ENCODE data around the gene WDFY4.

The WDFY4 gene

DNA sequence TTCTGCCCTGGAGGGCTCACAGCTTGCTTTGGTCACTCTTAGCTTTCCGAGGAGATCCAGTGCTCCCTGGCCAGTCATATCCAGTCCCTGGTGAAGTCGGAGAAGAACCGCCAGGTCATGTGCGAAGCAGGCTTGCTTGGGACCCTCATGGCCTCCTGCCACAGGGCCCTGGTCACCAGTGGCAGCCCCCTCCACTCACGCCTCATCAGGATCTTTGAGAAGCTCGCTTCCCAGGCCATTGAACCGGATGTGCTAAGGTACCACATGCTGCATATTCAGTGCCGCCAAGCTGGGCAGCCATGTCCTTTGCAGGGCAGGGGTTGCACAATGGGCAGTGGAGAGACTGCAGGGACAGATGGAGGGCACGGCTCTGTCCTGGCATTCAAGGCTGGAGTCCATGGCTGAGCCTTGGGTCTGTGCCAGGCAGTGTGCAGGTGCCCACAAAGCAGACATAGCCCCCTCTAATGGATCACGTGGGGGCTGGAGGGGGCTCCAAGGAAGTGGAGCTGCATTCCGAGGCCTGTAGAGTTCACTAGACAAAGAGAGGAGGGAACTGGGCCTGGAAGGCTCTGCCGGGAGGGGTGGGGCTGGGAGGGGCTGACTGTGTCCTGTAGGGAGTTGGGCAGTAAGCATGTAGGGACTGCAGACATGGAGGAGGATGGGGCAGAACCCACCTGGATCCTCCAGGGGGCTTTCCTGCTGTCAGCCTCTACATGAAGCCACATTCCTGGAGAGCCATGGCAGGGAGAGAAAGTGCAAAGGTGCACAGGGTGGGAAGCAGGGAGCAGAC is 89.9 kb downstream of the WDFY4 start:
- no peak overlapping the region for H3K9ac ChIP-seq
- H3K27me3 ChIP-seq (ENCODE audit: insufficient read depth, low read depth) = no peaks in the 10 kb centered on the region
- H3K4me3 ChIP-seq (IDR thresholded peaks at IDR 0.05; ENCODE audit: insufficient read depth, low read depth, low read length) = no peak overlapping the region
- no peaks in the 10 kb centered on the region for H3K4me1 ChIP-seq (ENCODE audit: low read depth, poor library complexity, severe bottlenecking)
- H3K36me3 ChIP-seq (ENCODE audit: insufficient read depth) = no peaks in the 10 kb centered on the region
- TF ChIP-seq, protein P1, sequence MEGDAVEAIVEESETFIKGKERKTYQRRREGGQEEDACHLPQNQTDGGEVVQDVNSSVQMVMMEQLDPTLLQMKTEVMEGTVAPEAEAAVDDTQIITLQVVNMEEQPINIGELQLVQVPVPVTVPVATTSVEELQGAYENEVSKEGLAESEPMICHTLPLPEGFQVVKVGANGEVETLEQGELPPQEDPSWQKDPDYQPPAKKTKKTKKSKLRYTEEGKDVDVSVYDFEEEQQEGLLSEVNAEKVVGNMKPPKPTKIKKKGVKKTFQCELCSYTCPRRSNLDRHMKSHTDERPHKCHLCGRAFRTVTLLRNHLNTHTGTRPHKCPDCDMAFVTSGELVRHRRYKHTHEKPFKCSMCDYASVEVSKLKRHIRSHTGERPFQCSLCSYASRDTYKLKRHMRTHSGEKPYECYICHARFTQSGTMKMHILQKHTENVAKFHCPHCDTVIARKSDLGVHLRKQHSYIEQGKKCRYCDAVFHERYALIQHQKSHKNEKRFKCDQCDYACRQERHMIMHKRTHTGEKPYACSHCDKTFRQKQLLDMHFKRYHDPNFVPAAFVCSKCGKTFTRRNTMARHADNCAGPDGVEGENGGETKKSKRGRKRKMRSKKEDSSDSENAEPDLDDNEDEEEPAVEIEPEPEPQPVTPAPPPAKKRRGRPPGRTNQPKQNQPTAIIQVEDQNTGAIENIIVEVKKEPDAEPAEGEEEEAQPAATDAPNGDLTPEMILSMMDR (conservative IDR thresholded peaks at IDR 0.05; ENCODE audit: low read depth, low read length) = no peak
- no peak overlapping the region for H3K4me2 ChIP-seq
- H2AFZ ChIP-seq (ENCODE audit: low read depth) = no peak overlapping the region
- no peaks in the 10 kb centered on the region for H3K79me2 ChIP-seq (ENCODE audit: insufficient read depth, low read depth)
- no peak overlapping the region for H3K27ac ChIP-seq
- H4K20me1 ChIP-seq (ENCODE audit: insufficient read depth) = no peaks in the 10 kb centered on the region

DNA sequence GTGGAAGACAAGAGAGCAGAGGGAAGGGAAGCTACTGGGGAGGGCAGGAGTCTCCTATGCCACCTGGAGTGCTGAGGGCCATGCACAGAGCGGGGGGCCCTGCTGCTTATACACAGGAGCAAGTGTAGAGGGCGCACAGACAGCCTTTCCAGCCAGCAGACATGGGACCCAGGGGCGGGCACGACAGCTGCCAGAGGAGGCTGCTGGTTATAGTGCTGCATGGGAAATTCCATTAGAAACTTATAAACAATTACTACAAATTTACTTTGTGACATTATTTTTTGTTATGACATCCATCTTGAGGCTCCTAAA is 90.5 kb downstream of the WDFY4 start:
- Histone ChIP-seq H3K4me1 (ENCODE audit: low read depth, poor library complexity, severe bottlenecking) (no peaks in the 10 kb centered on the region), H3K27me3 (ENCODE audit: insufficient read depth, low read depth) (no peaks in the 10 kb centered on the region), H3K36me3 (ENCODE audit: insufficient read depth) (no peaks in the 10 kb centered on the region), H3K4me2 (no peak overlapping the region), H3K9ac (no peak overlapping the region), H3K27ac (no peak overlapping the region), H2AFZ (ENCODE audit: low read depth) (no peak overlapping the region), H3K4me3 (IDR thresholded peaks at IDR 0.05; ENCODE audit: insufficient read depth, low read depth, low read length) (no peak overlapping the region), H4K20me1 (ENCODE audit: insufficient read depth) (no peaks in the 10 kb centered on the region), H3K79me2 (ENCODE audit: insufficient read depth, low read depth) (no peaks in the 10 kb centered on the region)
- TF ChIP-seq, protein P1 (conservative IDR thresholded peaks at IDR 0.05; ENCODE audit: low read depth, low read length) = no peak

DNA sequence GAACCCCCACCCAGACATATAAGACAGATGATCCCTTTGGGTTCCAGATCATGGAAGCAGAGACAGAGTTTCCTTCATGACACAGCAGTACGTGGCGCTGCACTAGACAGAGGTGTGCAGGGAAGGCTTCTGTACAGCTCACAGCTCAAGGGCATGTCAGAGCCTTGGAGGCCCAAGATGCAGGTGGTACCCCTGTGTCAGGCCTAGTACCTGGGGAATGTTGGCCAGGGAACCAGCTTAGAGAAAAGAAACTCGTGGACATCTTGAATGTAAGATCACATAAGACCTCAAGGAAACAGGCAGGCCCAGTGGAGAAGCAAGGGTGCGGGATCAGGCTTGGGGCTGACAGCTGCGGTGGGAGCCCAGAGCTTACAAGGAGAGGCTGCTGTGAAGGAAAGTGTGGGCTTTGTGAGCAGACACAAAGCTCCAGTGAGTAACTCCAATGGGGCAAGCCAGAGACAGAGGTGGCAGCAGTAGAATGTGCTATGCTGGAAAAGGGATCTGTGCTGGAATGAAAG is 91.4 kb downstream of the WDFY4 start:
- H3K4me2 ChIP-seq = no peak overlapping the region
- no peaks in the 10 kb centered on the region for H3K36me3 ChIP-seq (ENCODE audit: insufficient read depth)

DNA sequence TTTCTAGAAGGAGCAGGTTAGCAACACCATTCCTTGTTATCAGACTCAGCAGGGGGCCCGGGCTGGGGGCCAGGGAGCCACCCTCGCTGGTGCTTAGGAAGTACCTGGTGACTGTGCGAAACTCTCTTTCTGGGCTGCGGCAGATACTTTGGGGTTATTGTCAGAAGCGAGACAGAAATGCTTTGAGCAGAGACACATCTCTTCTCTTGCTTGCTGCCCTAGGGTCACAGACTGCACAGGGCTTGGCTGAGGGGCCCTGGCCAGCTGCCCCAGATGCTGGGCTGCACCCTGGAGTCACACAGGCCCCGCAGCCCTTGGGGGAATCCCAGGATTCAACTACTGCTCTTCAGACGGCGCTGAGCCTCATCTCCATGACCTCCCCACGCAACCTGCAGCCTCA is 91.9 kb downstream of the WDFY4 start:
- no peak overlapping the region for H2AFZ ChIP-seq (ENCODE audit: low read depth)

More for the DNA sequence above, 91.4 kb downstream of the WDFY4 start:
- no peaks in the 10 kb centered on the region for H4K20me1 ChIP-seq (ENCODE audit: insufficient read depth)
- no peak overlapping the region for H2AFZ ChIP-seq (ENCODE audit: low read depth)
- no peak overlapping the region for H3K4me3 ChIP-seq (IDR thresholded peaks at IDR 0.05; ENCODE audit: insufficient read depth, low read depth, low read length)
- H3K4me1 ChIP-seq (ENCODE audit: low read depth, poor library complexity, severe bottlenecking) = no peaks in the 10 kb centered on the region
- TF ChIP-seq, protein P1 (conservative IDR thresholded peaks at IDR 0.05; ENCODE audit: low read depth, low read length) = no peak
- no peaks in the 10 kb centered on the region for H3K79me2 ChIP-seq (ENCODE audit: insufficient read depth, low read depth)
- H3K27ac ChIP-seq = no peak overlapping the region
- no peaks in the 10 kb centered on the region for H3K27me3 ChIP-seq (ENCODE audit: insufficient read depth, low read depth)
- H3K9ac ChIP-seq = no peak overlapping the region

More for the DNA sequence above, 91.9 kb downstream of the WDFY4 start:
- TF ChIP-seq, protein P1 (conservative IDR thresholded peaks at IDR 0.05; ENCODE audit: low read depth, low read length) = no peak
- Histone ChIP-seq H3K36me3 (ENCODE audit: insufficient read depth) (no peaks in the 10 kb centered on the region), H3K4me2 (no peak overlapping the region), H3K4me3 (IDR thresholded peaks at IDR 0.05; ENCODE audit: insufficient read depth, low read depth, low read length) (no peak overlapping the region), H3K4me1 (ENCODE audit: low read depth, poor library complexity, severe bottlenecking) (no peaks in the 10 kb centered on the region), H3K27ac (no peak overlapping the region), H3K27me3 (ENCODE audit: insufficient read depth, low read depth) (no peaks in the 10 kb centered on the region), H3K79me2 (ENCODE audit: insufficient read depth, low read depth) (no peaks in the 10 kb centered on the region), H3K9ac (no peak overlapping the region), H4K20me1 (ENCODE audit: insufficient read depth) (no peaks in the 10 kb centered on the region)

Data from KMS-11 (cell line).